Muscle layer of duodenum (tissue), 2 donors: ENCODE data around the gene RSU1.

Source experiments
- H3K27ac ChIP-seq: one replicate; pipeline ENCODE4 v1.7.0; 2013; ENCODE audit warnings: mild to moderate bottlenecking, low read length
- H3K27me3 ChIP-seq: one replicate; pipeline ENCODE4 v1.7.0; 2013; ENCODE audit warnings: low read depth, mild to moderate bottlenecking, control low read depth, low read length
- H3K36me3 ChIP-seq, 2 donors: one replicate each; pipeline ENCODE4 v1.7.0; 2013; ENCODE audit warnings: low read length in 2 of 2, control low read depth in 1 of 2, mild to moderate bottlenecking in 1 of 2; ENCODE audit not compliant: insufficient read depth in 2 of 2, control insufficient read depth in 1 of 2
- H3K4me1 ChIP-seq, 2 donors: one replicate each; pipeline ENCODE4 v1.7.0; 2013; ENCODE audit warnings: low read length in 2 of 2, mild to moderate bottlenecking in 2 of 2, control low read depth in 1 of 2, moderate library complexity in 1 of 2; ENCODE audit not compliant: insufficient read depth in 2 of 2, control insufficient read depth in 1 of 2
- H3K4me3 ChIP-seq, 2 donors: one replicate each; pipeline ENCODE4 v1.7.0; 2013; ENCODE audit warnings: low read length in 2 of 2, low read depth in 1 of 2, mild to moderate bottlenecking in 1 of 2
- H3K9me3 ChIP-seq, 2 donors: one replicate each; pipeline ENCODE4 v1.7.0; 2013; ENCODE audit warnings: low read length in 2 of 2, control low read depth in 1 of 2, mild to moderate bottlenecking in 1 of 2; ENCODE audit not compliant: control insufficient read depth in 1 of 2
- donor health status: healthy.

RSU1 gene

DNA sequence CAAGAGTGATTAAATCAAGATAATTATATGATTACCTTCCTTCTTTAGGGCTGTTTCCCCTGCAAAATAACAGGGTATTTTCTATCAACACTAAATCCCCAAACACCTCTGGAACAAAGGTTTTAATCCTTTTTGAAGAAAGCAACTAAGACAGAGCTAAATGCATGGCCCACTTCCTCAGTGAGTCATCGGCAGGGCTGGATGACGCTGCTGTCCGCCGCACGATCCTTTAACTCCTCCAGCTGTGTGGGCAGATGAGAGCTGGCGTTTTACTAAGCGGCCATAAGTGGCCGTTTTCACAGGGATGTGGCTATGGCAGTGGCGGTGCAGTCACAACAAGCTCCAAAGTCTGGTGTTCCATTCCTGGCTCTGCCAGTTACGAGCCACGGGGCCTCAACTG lies 219.6 kb downstream of the RSU1 start:
- Histone ChIP-seq H3K27ac (no peak overlapping the region), H3K4me1 (no peaks in the 10 kb centered on the region), H3K36me3 (peaks cover 0 to 15% of the 10 kb centered on the region in 2 donors), H3K9me3 (no peaks in the 10 kb centered on the region), H3K27me3 (no peaks in the 10 kb centered on the region), H3K4me3 (no peak overlapping the region)

DNA sequence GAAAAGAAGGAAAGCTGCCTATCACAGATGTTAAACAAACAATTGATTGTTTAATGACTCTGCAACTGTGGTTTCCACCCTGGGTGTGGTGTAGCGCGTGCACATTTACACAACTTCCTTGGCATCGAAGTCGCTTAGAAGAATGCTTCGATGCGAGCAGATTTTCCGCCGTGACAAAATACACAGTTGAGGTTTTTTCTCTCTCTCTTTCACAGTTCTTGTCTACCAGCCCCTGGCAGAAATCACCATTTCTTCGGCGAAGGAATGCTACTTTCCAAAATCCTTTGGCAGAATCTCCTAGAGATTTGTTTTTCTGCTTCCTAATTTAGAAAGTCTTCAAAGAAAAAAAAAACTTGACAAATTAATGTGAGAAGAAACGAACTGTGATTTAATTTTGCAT lies 224.8 kb downstream of the RSU1 start:
- no peaks in the 10 kb centered on the region for H3K9me3 ChIP-seq
- H3K27me3 ChIP-seq: no peaks in the 10 kb centered on the region
- H3K27ac ChIP-seq: no peak overlapping the region
- peaks cover 0 to 22% of the 10 kb centered on the region in 2 donors for H3K36me3 ChIP-seq
- no peak overlapping the region for H3K4me3 ChIP-seq
- H3K4me1 ChIP-seq: no peaks in the 10 kb centered on the region

DNA sequence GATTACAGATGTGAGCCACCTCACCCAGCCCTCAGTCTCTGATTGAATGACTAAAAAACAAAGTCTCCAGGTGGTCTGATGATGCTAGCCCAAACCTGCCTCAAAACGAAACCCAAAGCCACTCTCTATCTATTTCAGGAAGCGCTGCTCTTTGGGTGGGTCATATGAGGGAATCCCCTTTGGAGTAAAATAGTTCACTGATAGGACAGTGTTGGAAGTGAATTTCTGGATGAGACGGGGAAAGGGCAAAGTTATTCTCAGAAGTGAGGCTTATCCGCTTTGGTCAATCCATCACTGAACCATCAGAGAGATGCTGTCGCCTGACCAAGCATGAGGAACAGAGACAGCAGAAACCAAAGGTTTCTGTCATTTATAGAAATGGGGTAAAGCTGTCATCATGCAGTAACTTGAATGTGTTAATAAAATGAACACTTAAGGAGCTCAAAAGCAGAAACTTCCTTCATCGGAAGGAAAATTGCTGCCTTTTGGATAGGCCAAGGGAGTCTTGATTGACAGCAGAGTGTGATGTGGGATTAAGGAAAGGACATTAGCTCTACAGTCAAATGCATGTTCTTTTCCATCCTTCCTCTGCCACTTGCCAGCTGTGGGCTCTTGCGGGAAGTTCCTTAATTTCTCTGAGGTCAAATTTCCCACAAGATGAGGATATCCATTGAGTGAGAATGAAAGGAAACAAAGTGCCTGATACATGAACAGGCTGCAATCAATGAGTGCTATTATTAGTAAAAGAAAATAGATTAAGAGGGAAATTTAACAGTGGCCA lies 230.7 kb downstream of the RSU1 start:
- no peaks in the 10 kb centered on the region for H3K9me3 ChIP-seq
- H3K4me3 ChIP-seq: no peak overlapping the region
- H3K36me3 ChIP-seq: no peaks in the 10 kb centered on the region
- no peaks in the 10 kb centered on the region for H3K4me1 ChIP-seq
- no peaks in the 10 kb centered on the region for H3K27me3 ChIP-seq
- H3K27ac ChIP-seq: no peak overlapping the region

DNA sequence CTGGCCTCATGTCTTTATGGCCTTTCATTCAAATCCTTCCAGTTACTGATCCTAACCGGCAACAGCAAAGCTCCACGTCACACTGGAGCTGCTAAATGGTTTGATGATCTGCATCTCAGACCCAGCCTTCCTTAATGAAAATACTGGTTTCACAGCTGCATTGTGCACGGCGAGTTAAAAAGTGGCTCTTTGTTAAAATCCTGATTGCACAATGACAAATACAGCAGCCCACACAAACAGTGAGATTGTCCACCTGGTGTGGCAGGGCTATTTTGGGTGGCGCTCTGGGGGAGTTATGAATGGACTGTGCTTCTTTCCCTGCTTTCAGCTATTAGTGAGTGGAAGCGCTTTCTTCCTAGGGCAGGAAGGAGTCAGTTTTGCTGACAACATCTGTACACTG lies 232.1 kb downstream of the RSU1 start:
- Histone ChIP-seq H3K4me3 (no peak overlapping the region), H3K36me3 (no peaks in the 10 kb centered on the region), H3K4me1 (no peaks in the 10 kb centered on the region), H3K27me3 (no peaks in the 10 kb centered on the region), H3K9me3 (no peaks in the 10 kb centered on the region), H3K27ac (no peak overlapping the region)

DNA sequence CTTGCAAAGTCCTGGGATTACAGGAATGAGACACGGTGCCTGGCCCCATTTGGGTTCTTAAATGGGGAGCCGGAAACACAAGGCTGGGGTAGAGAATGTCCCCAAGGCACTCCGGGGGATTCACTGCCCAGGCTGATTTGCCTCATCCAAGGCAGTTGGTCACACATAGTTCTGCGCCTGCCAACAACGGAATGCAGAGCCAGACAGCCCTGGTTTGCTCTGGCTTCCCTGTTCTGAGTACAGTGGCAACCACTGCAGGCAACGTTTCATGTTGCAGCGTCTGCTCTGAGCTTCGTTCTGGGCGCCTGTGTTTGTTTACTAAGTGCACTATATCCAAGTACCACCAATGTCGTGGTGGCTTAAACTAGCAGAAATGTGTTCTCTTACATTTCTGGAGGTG lies 233.8 kb downstream of the RSU1 start:
- Histone ChIP-seq H3K4me1 (no peaks in the 10 kb centered on the region), H3K27me3 (no peaks in the 10 kb centered on the region), H3K9me3 (no peaks in the 10 kb centered on the region), H3K27ac (no peak overlapping the region), H3K4me3 (no peak overlapping the region), H3K36me3 (no peaks in the 10 kb centered on the region)

DNA sequence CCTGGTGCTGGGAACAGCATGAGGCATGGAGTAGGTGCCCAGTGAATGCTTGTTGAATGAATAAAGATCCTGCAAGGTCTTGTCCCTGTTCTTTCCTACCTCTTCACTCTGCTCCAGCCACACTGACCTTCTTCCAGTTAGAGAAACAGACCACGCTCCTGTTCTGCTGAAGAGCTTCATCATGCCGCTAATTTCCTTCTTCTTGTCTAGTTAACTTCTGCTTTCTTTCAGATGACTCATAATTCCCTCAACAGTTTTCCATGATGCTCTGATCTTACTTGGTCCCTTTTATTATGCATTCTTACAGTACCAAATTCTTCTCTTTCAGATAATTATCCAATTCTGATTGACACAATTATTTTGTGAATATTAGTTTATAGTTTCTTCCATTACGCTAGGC lies 236.0 kb downstream of the RSU1 start:
- Histone ChIP-seq H3K4me1 (no peaks in the 10 kb centered on the region), H3K27me3 (no peaks in the 10 kb centered on the region), H3K9me3 (peaks cover 0 to 4% of the 10 kb centered on the region in 2 donors), H3K36me3 (no peaks in the 10 kb centered on the region), H3K4me3 (no peak overlapping the region), H3K27ac (no peak overlapping the region)

DNA sequence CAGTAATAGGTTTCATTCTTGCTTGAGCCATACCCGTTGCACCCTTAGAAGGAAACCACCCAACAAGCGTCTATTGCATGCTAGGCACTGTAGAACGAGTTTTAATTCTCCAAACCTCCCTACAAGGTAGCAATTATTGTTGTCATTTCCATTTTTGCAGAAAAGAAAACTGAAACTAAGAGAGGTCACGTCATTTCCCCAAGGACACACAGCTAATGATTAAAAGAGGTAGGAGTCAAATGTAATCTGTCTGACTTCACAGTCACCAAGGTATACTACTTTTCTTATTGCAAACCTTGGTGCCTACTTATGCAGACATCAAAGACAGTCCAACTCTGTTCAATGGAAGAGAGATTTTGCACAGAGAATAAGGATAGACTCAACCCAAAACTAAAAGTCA lies 246.5 kb downstream of the RSU1 start:
- H3K4me3 ChIP-seq: no peak overlapping the region
- no peaks in the 10 kb centered on the region for H3K9me3 ChIP-seq
- no peaks in the 10 kb centered on the region for H3K27me3 ChIP-seq
- H3K27ac ChIP-seq: no peak overlapping the region
- H3K4me1 ChIP-seq: no peaks in the 10 kb centered on the region
- H3K36me3 ChIP-seq: no peaks in the 10 kb centered on the region

DNA sequence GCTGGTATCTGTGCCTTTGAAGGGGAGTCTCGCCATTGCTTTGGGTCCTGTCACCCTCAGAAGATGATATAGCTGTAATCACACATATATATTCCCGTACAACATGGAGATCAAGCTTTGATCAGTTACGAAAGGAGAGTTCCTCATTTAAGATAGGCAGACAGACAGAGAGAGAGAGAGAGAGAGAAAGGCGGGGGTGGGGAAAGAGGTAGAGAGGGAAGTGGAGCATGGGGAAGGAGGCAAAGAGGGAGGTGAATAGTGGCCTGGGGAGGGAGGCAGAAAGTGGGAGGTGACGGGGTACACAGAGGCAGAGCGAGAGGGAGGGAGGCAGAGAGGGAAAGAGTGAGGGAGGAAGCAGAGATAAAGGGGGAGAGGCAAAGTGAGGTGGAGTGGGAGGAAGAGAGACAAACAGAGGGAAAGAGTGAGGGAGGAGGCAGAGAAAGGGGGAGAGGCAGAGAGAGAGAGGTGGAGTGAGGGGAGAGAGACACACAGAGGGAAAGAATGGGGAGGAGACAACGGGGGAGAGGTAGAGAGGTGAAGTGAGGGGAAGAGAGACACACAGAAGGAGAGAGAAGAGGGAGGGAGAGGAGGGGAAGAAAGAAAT lies 250.9 kb downstream of the RSU1 start:
- no peaks in the 10 kb centered on the region for H3K27me3 ChIP-seq
- no peaks in the 10 kb centered on the region for H3K36me3 ChIP-seq
- H3K9me3 ChIP-seq: no peaks in the 10 kb centered on the region
- H3K27ac ChIP-seq: no peak overlapping the region
- H3K4me1 ChIP-seq: no peaks in the 10 kb centered on the region
- no peak overlapping the region for H3K4me3 ChIP-seq

DNA sequence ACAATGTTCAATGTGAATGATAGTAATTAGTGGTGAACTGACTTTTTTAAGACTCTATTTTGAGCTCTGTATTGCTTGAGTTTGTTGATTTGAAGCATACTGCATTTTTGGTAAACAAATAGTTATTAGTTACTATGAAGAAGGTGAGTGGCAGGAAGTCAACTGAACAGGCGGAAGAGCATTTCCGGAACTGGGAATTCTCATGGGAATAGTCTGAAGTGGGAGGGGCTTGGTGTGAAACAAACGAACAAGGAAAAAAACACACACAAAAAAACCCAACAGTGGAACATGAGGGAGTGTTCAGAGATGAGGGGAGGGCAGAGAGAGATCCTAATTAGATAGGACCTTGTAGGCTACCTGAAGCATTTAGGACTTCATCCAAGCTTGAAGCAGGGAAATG lies 251.6 kb downstream of the RSU1 start:
- H3K36me3 ChIP-seq: no peaks in the 10 kb centered on the region
- H3K27ac ChIP-seq: no peak overlapping the region
- H3K27me3 ChIP-seq: no peaks in the 10 kb centered on the region
- H3K9me3 ChIP-seq: no peaks in the 10 kb centered on the region
- H3K4me1 ChIP-seq: no peaks in the 10 kb centered on the region
- no peak overlapping the region for H3K4me3 ChIP-seq

DNA sequence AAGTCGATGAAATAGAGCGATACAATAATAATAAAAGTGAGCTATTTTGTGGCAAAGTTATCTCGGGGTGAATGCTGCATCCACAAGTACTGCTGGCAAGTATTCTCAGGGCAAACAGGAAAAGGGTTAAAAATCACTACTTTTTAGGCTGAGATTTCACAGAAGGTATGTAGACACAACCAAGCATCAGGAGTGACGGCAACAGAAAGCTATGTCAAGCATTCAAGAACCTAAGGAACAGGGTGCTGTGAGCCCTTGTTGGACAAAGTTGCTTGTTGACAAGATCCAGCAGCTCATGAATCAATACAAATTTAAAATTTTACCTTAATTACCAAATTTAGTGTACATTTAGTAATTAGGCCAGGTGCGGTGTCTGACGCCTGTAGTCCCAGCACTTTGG lies 254.3 kb downstream of the RSU1 start:
- H3K4me1 ChIP-seq: no peaks in the 10 kb centered on the region
- no peak overlapping the region for H3K4me3 ChIP-seq
- no peaks in the 10 kb centered on the region for H3K36me3 ChIP-seq
- no peaks in the 10 kb centered on the region for H3K27me3 ChIP-seq
- H3K9me3 ChIP-seq: peaks cover 0 to 6% of the 10 kb centered on the region in 2 donors
- H3K27ac ChIP-seq: no peak overlapping the region

DNA sequence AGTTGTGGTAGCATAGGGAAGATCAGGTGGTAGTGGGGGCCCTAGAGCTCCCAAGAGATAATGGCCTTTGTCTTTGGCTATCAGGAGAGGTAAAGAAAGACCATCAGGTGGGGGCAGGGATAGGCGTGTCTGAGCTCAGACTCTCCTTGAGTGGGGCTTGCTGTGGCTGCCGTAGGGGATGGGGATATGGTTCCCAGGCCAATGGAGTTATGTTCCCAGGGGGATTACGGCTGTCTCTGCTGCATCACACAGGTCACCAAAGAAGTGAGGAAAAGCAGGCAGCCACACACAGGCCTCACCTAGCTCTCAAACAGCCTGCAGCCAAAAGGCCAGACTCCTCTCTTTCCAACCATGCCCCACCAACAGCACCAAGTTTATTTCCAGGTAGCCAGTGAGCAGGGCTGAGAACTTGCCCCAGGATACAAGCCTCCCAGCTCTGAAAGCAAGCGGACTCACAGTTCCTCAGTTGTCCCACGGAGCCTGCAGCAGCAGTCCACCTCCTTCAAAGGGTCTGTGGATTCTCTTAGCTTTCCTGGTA lies 257.9 kb downstream of the RSU1 start:
- H3K36me3 ChIP-seq: no peaks in the 10 kb centered on the region
- no peak overlapping the region for H3K4me3 ChIP-seq
- H3K27me3 ChIP-seq: no peaks in the 10 kb centered on the region
- peaks cover 0 to 6% of the 10 kb centered on the region in 2 donors for H3K9me3 ChIP-seq
- H3K4me1 ChIP-seq: no peaks in the 10 kb centered on the region
- H3K27ac ChIP-seq: no peak overlapping the region
